Measurements from ENCODE around the gene FEM1C.

DNA sequence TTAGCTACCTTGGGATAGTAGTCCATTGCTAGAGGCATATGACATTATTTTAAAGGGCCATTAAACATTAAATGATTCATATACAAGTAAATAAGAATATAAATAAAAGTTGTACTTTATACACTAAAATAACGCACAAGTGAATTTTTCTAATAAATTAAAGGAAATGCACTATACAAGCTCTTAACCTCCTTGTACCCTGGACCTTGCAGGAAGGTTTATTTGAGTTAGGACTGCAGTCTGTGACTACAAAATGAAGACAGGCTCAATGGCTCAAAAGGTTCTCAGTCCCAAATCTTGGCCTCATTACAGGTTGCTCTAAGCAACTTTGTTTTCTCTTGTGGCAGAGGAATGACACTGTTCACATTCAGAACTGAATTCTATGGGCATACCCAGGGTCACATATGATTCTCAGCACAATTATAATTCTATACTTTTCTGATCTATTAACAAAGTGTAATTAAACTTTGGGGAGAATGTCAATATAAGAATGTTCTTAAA is 34.4 kb downstream of the FEM1C start:
- no peak for TF ChIP-seq POLR2A (IDR thresholded peaks at IDR 0.05)
- TF ChIP-seq, protein P1, sequence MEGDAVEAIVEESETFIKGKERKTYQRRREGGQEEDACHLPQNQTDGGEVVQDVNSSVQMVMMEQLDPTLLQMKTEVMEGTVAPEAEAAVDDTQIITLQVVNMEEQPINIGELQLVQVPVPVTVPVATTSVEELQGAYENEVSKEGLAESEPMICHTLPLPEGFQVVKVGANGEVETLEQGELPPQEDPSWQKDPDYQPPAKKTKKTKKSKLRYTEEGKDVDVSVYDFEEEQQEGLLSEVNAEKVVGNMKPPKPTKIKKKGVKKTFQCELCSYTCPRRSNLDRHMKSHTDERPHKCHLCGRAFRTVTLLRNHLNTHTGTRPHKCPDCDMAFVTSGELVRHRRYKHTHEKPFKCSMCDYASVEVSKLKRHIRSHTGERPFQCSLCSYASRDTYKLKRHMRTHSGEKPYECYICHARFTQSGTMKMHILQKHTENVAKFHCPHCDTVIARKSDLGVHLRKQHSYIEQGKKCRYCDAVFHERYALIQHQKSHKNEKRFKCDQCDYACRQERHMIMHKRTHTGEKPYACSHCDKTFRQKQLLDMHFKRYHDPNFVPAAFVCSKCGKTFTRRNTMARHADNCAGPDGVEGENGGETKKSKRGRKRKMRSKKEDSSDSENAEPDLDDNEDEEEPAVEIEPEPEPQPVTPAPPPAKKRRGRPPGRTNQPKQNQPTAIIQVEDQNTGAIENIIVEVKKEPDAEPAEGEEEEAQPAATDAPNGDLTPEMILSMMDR (IDR thresholded peaks at IDR 0.05) = no peak
